Measurements from ENCODE around the gene RFPL4A. TPM values are rescaled to one million over a fixed set of nuclear protein-coding genes. Genes with fewer than 3 reads are reported as not detected.

The RFPL4A gene
- total and polyA plus RNA-seq, 4 donors: not detected

GRCh38 chr19:55811340-55811739 is 52.4 kb downstream of the RFPL4A start:
- H3K9me3 ChIP-seq (ENCODE audit: control insufficient read depth in 4 of 4, insufficient read depth in 3 of 4, low read length in 3 of 4): peaks cover 0 to 9% (median 2%) of the 10 kb centered on the region in 4 donors
- no peaks in the 10 kb centered on the region for H3K27me3 ChIP-seq (ENCODE audit: control insufficient read depth in 3 of 3, insufficient read depth in 3 of 3, low read length in 2 of 3)
- H3K27ac ChIP-seq (ENCODE audit: low read depth in 1 of 2, low read length in 1 of 2): no peak overlapping the region
- ATAC-seq (ENCODE audit: insufficient read depth, low FRiP score): no peak
- DNase-seq: no peak
- H3K9ac ChIP-seq (ENCODE audit: insufficient read depth in 1 of 2, low read length in 2 of 2): no peak overlapping the region
- no peak overlapping the region for H3K4me3 ChIP-seq
- no peak for TF ChIP-seq CTCF (IDR thresholded peaks at IDR 0.05; ENCODE audit: control extremely low read depth, extremely low read depth)
- H3K4me1 ChIP-seq (ENCODE audit: control insufficient read depth in 5 of 5, insufficient read depth in 5 of 5, low read length in 5 of 5): peaks cover 0 to 2% (median 0%) of the 10 kb centered on the region in 5 donors
- no peaks in the 10 kb centered on the region for H3K36me3 ChIP-seq (ENCODE audit: control insufficient read depth in 4 of 4, insufficient read depth in 4 of 4, low read length in 4 of 4)
- WGBS, 2 donors: 72 to 84% methylated on average over 3 of the region's 3 CpGs

GRCh38 chr19:55812449-55812848 is 53.6 kb downstream of the RFPL4A start:
- H3K27me3 ChIP-seq (ENCODE audit: control insufficient read depth in 3 of 3, insufficient read depth in 3 of 3, low read length in 2 of 3): no peaks in the 10 kb centered on the region
- DNase-seq (no peak), ATAC-seq (ENCODE audit: insufficient read depth, low FRiP score) (no peak)
- 52 to 61% methylated on average over 7 of the region's 7 CpGs for WGBS, 2 donors
- H3K4me3 ChIP-seq: no peak overlapping the region
- no peak for TF ChIP-seq CTCF (IDR thresholded peaks at IDR 0.05; ENCODE audit: control extremely low read depth, extremely low read depth)
- H3K36me3 ChIP-seq (ENCODE audit: control insufficient read depth in 4 of 4, insufficient read depth in 4 of 4, low read length in 4 of 4): no peaks in the 10 kb centered on the region
- H3K9me3 ChIP-seq (ENCODE audit: control insufficient read depth in 4 of 4, insufficient read depth in 3 of 4, low read length in 3 of 4): peaks cover 0 to 9% (median 2%) of the 10 kb centered on the region in 4 donors
- no peak overlapping the region for H3K27ac ChIP-seq (ENCODE audit: low read depth in 1 of 2, low read length in 1 of 2)
- no peak overlapping the region for H3K9ac ChIP-seq (ENCODE audit: insufficient read depth in 1 of 2, low read length in 2 of 2)
- H3K4me1 ChIP-seq (ENCODE audit: control insufficient read depth in 5 of 5, insufficient read depth in 5 of 5, low read length in 5 of 5): peaks cover 0 to 2% (median 0%) of the 10 kb centered on the region in 5 donors

Other genes with a start within 250 kb of the RFPL4A start
- gene SBK2, start 222.0 kb upstream of the RFPL4A start, total RNA-seq: under 1 TPM in 1 of 2 donors, not detected in 1; 0.31 TPM
- not detected for gene SBK2, start 222.0 kb upstream of the RFPL4A start, polyA plus RNA-seq
- gene SBK3, start 213.6 kb upstream of the RFPL4A start, total RNA-seq: 1 to 10 TPM in 1 of 2 donors, not detected in 1; 1.2 TPM
- under 1 TPM in 1 of 2 donors, not detected in 1; 0.81 TPM for gene SBK3, start 213.6 kb upstream of the RFPL4A start, polyA plus RNA-seq
- 10 to 100 TPM in 1 of 2 donors, 1 to 10 TPM in 1; 4.3 to 20.8 TPM for gene ZNF579, start 178.2 kb upstream of the RFPL4A start, total RNA-seq
- gene ZNF579, start 178.2 kb upstream of the RFPL4A start, polyA plus RNA-seq: 10 to 100 TPM in 1 of 2 donors, 1 to 10 TPM in 1; 6.5 to 13.6 TPM
- 10 to 100 TPM in 1 of 2 donors, 1 to 10 TPM in 1; 5.6 to 17.6 TPM for gene FIZ1, start 159.6 kb upstream of the RFPL4A start, total RNA-seq
- 10 to 100 TPM in 1 of 2 donors, 1 to 10 TPM in 1; 7.5 to 12.3 TPM for gene FIZ1, start 159.6 kb upstream of the RFPL4A start, polyA plus RNA-seq
- 10 to 100 TPM; 12.6 to 26.3 TPM for gene ZNF524, start 158.8 kb upstream of the RFPL4A start, total RNA-seq
- gene ZNF524, start 158.8 kb upstream of the RFPL4A start, polyA plus RNA-seq: 10 to 100 TPM; 30.1 to 62.5 TPM
- gene ZNF865, start 153.4 kb upstream of the RFPL4A start, total RNA-seq: 10 to 100 TPM in 1 of 2 donors, 1 to 10 TPM in 1; 5.1 to 19.3 TPM
- 10 to 100 TPM in 1 of 2 donors, 1 to 10 TPM in 1; 8.4 to 11.7 TPM for gene ZNF865, start 153.4 kb upstream of the RFPL4A start, polyA plus RNA-seq
- gene ZNF784, start 134.5 kb upstream of the RFPL4A start, total RNA-seq: 1 to 10 TPM; 6.3 to 9.4 TPM
- 1 to 10 TPM; 6.5 to 7.2 TPM for gene ZNF784, start 134.5 kb upstream of the RFPL4A start, polyA plus RNA-seq
- 10 to 100 TPM; 11.1 to 41.3 TPM for gene ZNF580, start 118.1 kb upstream of the RFPL4A start, total RNA-seq
- gene ZNF580, start 118.1 kb upstream of the RFPL4A start, polyA plus RNA-seq: 10 to 100 TPM; 22.3 to 39.3 TPM
- gene ZNF581, start 115.4 kb upstream of the RFPL4A start, total RNA-seq: 10 to 100 TPM; 15.7 to 18.1 TPM
- 10 to 100 TPM; 15.0 to 15.5 TPM for gene ZNF581, start 115.4 kb upstream of the RFPL4A start, polyA plus RNA-seq
- 10 to 100 TPM; 11.9 to 16.8 TPM for gene CCDC106, start 110.9 kb upstream of the RFPL4A start, total RNA-seq
- 10 to 100 TPM in 1 of 2 donors, 1 to 10 TPM in 1; 8.3 to 25.9 TPM for gene CCDC106, start 110.9 kb upstream of the RFPL4A start, polyA plus RNA-seq
- gene U2AF2, start 104.1 kb upstream of the RFPL4A start, total RNA-seq: 100 to 1,000 TPM; 109 to 181 TPM
- gene U2AF2, start 104.1 kb upstream of the RFPL4A start, polyA plus RNA-seq: 100 to 1,000 TPM; 114 to 149 TPM
- 100 to 1,000 TPM in 1 of 2 donors, 10 to 100 TPM in 1; 84.8 to 140 TPM for gene EPN1, start 83.9 kb upstream of the RFPL4A start, total RNA-seq
- gene EPN1, start 83.9 kb upstream of the RFPL4A start, polyA plus RNA-seq: 100 to 1,000 TPM in 1 of 2 donors, 10 to 100 TPM in 1; 92.0 to 107 TPM
- not detected for gene NLRP9, start 20.7 kb upstream of the RFPL4A start, total RNA-seq
- gene NLRP9, start 20.7 kb upstream of the RFPL4A start, polyA plus RNA-seq: not detected
- not detected for gene RFPL4AL1, start 10.0 kb downstream of the RFPL4A start, total RNA-seq
- gene RFPL4AL1, start 10.0 kb downstream of the RFPL4A start, polyA plus RNA-seq: not detected
- not detected for gene NLRP11, start 72.9 kb downstream of the RFPL4A start, total RNA-seq
- gene NLRP11, start 72.9 kb downstream of the RFPL4A start, polyA plus RNA-seq: not detected
- under 1 TPM in 1 of 2 donors, not detected in 1; 0.11 TPM for gene NLRP4, start 77.4 kb downstream of the RFPL4A start, total RNA-seq
- not detected for gene NLRP4, start 77.4 kb downstream of the RFPL4A start, polyA plus RNA-seq
- gene NLRP13, start 173.2 kb downstream of the RFPL4A start, total RNA-seq: not detected
- not detected for gene NLRP13, start 173.2 kb downstream of the RFPL4A start, polyA plus RNA-seq
- not detected for gene NLRP8, start 188.7 kb downstream of the RFPL4A start, total RNA-seq
- gene NLRP8, start 188.7 kb downstream of the RFPL4A start, polyA plus RNA-seq: not detected
- gene NLRP5, start 227.7 kb downstream of the RFPL4A start, total RNA-seq: not detected
- not detected for gene NLRP5, start 227.7 kb downstream of the RFPL4A start, polyA plus RNA-seq

Measured in lung (tissue), 12 donors.